OCI-LY1 (cell line): ENCODE data around the gene ZMIZ2.

ENCODE experiments used
- H2AFZ ChIP-seq: fragments of 200-600 bp; sonication (generic), shearing (Covaris generic); 2 replicates; pipeline ENCODE4 v1.6.0; 2014; ENCODE audit warnings: antibody characterized with exemption, mild to moderate bottlenecking, low read length
- H3F3A ChIP-seq: fragments of 200-600 bp; sonication (generic), shearing (Covaris generic); 2 replicates; pipeline ENCODE4 v1.6.0; 2014; ENCODE audit warnings: mild to moderate bottlenecking, antibody characterized with exemption, low read length, moderate library complexity; ENCODE audit not compliant: insufficient read depth
- H3K27ac ChIP-seq: fragments of 200-600 bp; sonication (generic); 2 replicates; pipeline ENCODE4 v1.5.1; 2014; ENCODE audit warnings: low read length, mixed run types, mild to moderate bottlenecking, low read depth; ENCODE audit not compliant: poor library complexity, severe bottlenecking
- H3K27me3 ChIP-seq: fragments of 200-600 bp; sonication (generic); 2 replicates; pipeline ENCODE4 v1.6.0; 2014; ENCODE audit warnings: antibody characterized with exemption, mild to moderate bottlenecking, low read length, moderate library complexity; ENCODE audit not compliant: insufficient read depth
- H3K36me3 ChIP-seq: fragments of 200-600 bp; sonication (generic); 2 replicates; pipeline ENCODE4 v1.6.1; 2014; ENCODE audit warnings: mild to moderate bottlenecking, antibody characterized with exemption, low read length, moderate library complexity, mixed read lengths; ENCODE audit not compliant: insufficient read depth
- H3K4me1 ChIP-seq: fragments of 200-600 bp; sonication (generic); 2 replicates; pipeline ENCODE4 v1.5.1; 2014; ENCODE audit warnings: mild to moderate bottlenecking, low read length, moderate library complexity; ENCODE audit not compliant: insufficient read depth, severe bottlenecking
- H3K4me2 ChIP-seq: fragments of 200-600 bp; sonication (generic), shearing (Covaris generic); 2 replicates; pipeline ENCODE4 v1.6.1; 2014; ENCODE audit warnings: low read length
- H3K4me3 ChIP-seq: fragments of 200-600 bp; sonication (generic); 2 replicates; pipeline ENCODE4 v1.5.1; 2014; ENCODE audit warnings: low read length, low read depth, mild to moderate bottlenecking, mixed read lengths; ENCODE audit not compliant: poor library complexity, severe bottlenecking
- H3K79me2 ChIP-seq: fragments of 200-600 bp; shearing (Covaris generic); 2 replicates; pipeline ENCODE4 v1.6.1; 2016; ENCODE audit warnings: mixed run types, low read length, mixed read lengths; ENCODE audit not compliant: insufficient read depth
- H3K9ac ChIP-seq: fragments of 200-600 bp; sonication (generic), shearing (Covaris generic); 2 replicates; pipeline ENCODE4 v1.6.1; 2014; ENCODE audit warnings: mild to moderate bottlenecking, low read length, mixed read lengths
- H3K9me2 ChIP-seq: fragments of 200-600 bp; sonication (generic), shearing (Covaris generic); 2 replicates; pipeline ENCODE4 v1.6.1; 2014; ENCODE audit warnings: low read depth, mild to moderate bottlenecking, low read length, mixed read lengths
- H3K9me3 ChIP-seq: fragments of 200-600 bp; shearing (Covaris generic); 2 replicates; pipeline ENCODE4 v1.6.1; 2014; ENCODE audit warnings: low read length, mixed read lengths
- H4K20me1 ChIP-seq: fragments of 200-600 bp; sonication (generic), shearing (Covaris generic); 2 replicates; pipeline ENCODE4 v1.6.0; 2016; ENCODE audit warnings: mild to moderate bottlenecking, low read length; ENCODE audit not compliant: insufficient read depth
- EZH2 ChIP-seq: fragments of 200-600 bp; sonication (generic), shearing (Covaris generic); IDR thresholded peaks from 2 replicates; pipeline ENCODE4 v1.8.0; 2017; ENCODE audit warnings: borderline replicate concordance, mixed run types, mild to moderate bottlenecking, antibody characterized with exemption, low read length, moderate library complexity, mixed read lengths
- TF ChIP-seq, protein P1 (sequence below): fragments of 200-600 bp; sonication (generic), shearing (Covaris generic); IDR thresholded peaks from 2 replicates; pipeline ENCODE4 v1.5.1; 2017; ENCODE audit warnings: mild to moderate bottlenecking, antibody characterized with exemption, low read length, moderate library complexity, mixed read lengths

Gene ZMIZ2

DNA sequence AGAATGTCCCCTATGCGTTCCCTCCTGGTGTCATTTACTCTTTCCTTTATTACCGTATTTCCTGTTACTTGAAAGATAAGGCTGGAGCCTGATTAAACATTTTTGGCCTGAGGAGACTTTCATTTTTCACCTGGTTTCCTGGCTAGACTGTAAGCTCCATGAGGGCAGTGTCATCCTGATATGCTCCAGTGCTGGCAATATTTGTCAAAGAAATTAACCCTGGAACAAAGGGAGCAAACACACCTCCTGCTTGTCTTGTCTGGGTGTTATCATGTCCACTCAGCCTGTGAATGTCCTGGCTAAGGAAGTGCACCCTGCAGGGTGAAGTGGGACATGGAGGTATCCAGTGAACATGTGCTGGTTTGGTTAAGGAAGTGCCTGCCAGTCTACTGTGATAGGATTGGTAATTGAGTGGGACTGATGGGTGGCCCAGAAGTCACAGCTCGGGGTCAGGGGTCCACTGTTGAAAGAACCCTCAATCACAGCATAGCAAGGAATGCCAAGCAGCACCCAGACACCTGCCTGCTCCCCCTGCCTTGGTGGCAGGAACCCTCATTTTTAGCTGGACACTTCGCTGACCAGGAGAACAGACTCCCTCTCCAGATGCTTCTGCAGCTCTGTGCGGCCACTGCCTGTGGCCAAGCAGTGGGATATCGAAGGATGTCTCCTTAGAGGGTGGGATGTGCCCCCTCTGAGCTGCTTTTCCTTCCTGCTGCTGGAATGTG is 26.9 kb downstream of the ZMIZ2 start:
- H3K36me3 ChIP-seq = no peaks in the 10 kb centered on the region; the same call in 1 of the 2 replicates
- no peak for TF ChIP-seq EZH2
- TF ChIP-seq, protein P1, sequence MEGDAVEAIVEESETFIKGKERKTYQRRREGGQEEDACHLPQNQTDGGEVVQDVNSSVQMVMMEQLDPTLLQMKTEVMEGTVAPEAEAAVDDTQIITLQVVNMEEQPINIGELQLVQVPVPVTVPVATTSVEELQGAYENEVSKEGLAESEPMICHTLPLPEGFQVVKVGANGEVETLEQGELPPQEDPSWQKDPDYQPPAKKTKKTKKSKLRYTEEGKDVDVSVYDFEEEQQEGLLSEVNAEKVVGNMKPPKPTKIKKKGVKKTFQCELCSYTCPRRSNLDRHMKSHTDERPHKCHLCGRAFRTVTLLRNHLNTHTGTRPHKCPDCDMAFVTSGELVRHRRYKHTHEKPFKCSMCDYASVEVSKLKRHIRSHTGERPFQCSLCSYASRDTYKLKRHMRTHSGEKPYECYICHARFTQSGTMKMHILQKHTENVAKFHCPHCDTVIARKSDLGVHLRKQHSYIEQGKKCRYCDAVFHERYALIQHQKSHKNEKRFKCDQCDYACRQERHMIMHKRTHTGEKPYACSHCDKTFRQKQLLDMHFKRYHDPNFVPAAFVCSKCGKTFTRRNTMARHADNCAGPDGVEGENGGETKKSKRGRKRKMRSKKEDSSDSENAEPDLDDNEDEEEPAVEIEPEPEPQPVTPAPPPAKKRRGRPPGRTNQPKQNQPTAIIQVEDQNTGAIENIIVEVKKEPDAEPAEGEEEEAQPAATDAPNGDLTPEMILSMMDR = no peak

DNA sequence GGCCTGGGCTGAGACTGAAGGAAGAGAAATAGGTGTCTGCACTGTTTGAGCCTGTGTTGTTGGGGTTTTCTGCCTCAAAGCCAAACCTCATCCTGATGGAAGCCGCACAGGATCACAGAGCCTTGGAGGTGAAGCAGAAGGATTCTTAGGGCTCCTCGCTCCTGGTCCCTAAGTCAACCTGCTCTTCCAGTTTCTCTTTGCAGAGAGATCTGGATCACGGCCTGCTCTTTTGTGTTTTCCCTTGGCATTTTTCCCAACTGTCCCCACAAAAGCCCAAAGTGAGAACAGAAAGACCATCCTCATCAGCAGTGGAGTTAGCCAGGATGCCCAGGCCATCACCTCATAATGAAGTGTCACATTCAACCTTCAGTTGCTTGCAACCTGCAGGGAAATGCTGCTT is 27.6 kb downstream of the ZMIZ2 start:
- Histone ChIP-seq H3K9me3 (no peaks in the 10 kb centered on the region), H3K4me1 (peaks cover 6% of the 10 kb centered on the region), H3K9ac (no peak overlapping the region), H3F3A (no peaks in the 10 kb centered on the region), H3K36me3 (no peaks in the 10 kb centered on the region; the same call in 1 of the 2 replicates), H3K9me2 (no peaks in the 10 kb centered on the region), H3K4me3 (no peak overlapping the region), H3K27me3 (no peaks in the 10 kb centered on the region), H4K20me1 (no peaks in the 10 kb centered on the region), H3K27ac (no peak overlapping the region), H3K79me2 (no peaks in the 10 kb centered on the region), H2AFZ (no peak overlapping the region), H3K4me2 (no peak overlapping the region)
- no peak for TF ChIP-seq EZH2
- TF ChIP-seq, protein P1 = no peak

More for the DNA sequence above, 26.9 kb downstream of the ZMIZ2 start:
- Histone ChIP-seq H3K4me1 (peaks cover 6% of the 10 kb centered on the region), H3K9me3 (no peaks in the 10 kb centered on the region), H2AFZ (no peak overlapping the region), H3K79me2 (no peaks in the 10 kb centered on the region), H3K4me3 (no peak overlapping the region), H3K27me3 (no peaks in the 10 kb centered on the region), H3K4me2 (no peak overlapping the region), H4K20me1 (no peaks in the 10 kb centered on the region), H3K27ac (no peak overlapping the region), H3K9me2 (no peaks in the 10 kb centered on the region), H3F3A (no peaks in the 10 kb centered on the region), H3K9ac (no peak overlapping the region)

DNA sequence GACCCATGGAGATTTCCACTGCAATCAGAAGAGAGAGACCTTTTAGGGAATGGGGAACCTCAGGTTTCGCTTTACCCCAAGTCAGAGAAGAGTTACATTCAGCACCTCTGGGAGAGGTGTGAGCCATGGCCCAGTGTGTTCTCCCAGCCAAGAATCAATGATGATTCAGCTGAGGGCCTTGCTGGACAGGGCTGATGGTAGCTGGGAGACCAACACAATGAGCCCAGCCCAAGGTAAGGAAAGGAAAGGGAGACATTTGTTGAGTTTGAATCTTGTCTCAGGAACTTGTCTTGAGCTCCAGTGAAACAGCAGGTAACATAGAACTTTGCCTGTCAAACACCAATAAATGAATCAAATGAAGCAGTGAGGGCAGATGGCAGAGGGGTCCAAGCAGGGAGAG is 33.8 kb downstream of the ZMIZ2 start:
- Histone ChIP-seq H2AFZ (no peak overlapping the region), H3K4me3 (no peak overlapping the region), H3K4me2 (no peak overlapping the region), H3K4me1 (peaks cover 10% of the 10 kb centered on the region), H3F3A (no peaks in the 10 kb centered on the region), H3K27ac (no peak overlapping the region), H4K20me1 (no peaks in the 10 kb centered on the region), H3K9me3 (peaks cover 4% of the 10 kb centered on the region; the same call in 1 of the 2 replicates), H3K27me3 (peaks cover 6% of the 10 kb centered on the region; the same call in 1 of the 2 replicates), H3K9me2 (no peaks in the 10 kb centered on the region), H3K36me3 (no peaks in the 10 kb centered on the region; the same call in 1 of the 2 replicates), H3K79me2 (no peaks in the 10 kb centered on the region), H3K9ac (no peak overlapping the region)
- no peak for TF ChIP-seq EZH2
- TF ChIP-seq, protein P1 = no peak
